HFF-Myc (cell line): ENCODE measurements around the gene PRR33.

ENCODE experiments used
- DNase-seq: peaks from one replicate; pipeline ENCODE4 v3.0.0-alpha.2; 2011; ENCODE audit warnings: low read depth; ENCODE audit errors: extremely low read depth
- H3K4me3 ChIP-seq: replicated peaks from 2 replicates; pipeline ENCODE4 v1.5.1; 2011; ENCODE audit warnings: low read depth, mild to moderate bottlenecking, control low read depth, low read length
- TF ChIP-seq, protein P1 (sequence below): IDR thresholded peaks from 2 replicates; pipeline ENCODE4 v1.5.1; 2012; ENCODE audit warnings: mild to moderate bottlenecking, low read depth, low read length, control low read depth; ENCODE audit errors: missing control alignments

Gene PRR33

DNA sequence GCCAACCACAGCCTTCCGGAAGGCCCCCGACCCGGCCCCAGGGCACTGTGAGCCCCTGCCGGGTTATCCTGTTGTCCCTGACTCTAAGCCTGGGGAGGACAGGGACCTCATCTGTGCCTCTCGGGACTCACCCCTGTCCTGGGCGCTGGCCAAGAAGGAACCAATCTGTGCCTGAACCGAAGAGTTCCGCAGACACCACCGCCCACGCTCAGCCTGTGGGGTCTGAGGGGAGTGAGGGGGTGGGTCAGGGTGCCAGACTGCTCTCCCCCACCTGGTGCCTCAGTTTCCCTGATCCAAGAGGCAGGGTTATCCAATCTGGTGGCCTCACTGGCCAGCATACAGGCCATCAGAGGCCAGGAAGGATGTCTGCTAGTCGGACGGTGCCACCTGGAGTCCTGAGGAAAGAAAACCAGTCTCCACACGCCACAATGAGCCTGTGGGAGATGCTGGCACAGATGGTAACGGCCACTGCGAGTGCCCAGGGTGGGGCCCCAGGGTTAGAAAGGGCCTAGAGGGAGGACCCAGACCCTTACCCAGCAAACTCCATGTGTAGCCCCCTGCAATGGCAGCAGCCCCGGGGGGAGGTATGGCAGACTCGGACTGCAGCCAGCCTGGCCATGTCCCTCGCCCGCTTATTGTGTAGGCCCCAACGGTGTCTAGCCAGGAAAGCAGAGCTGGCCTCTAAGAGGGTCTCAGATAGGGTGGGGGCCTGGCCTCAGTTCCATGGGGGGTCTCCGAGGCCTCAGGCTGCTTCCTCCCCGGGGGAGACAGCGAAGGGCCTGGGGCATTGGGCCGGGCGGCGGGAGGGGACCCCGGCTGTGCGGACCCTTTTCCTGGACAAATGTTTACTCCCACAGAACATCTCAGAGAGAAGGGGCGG, 27.0 kb upstream of the PRR33 start:
- TF ChIP-seq, protein P1, sequence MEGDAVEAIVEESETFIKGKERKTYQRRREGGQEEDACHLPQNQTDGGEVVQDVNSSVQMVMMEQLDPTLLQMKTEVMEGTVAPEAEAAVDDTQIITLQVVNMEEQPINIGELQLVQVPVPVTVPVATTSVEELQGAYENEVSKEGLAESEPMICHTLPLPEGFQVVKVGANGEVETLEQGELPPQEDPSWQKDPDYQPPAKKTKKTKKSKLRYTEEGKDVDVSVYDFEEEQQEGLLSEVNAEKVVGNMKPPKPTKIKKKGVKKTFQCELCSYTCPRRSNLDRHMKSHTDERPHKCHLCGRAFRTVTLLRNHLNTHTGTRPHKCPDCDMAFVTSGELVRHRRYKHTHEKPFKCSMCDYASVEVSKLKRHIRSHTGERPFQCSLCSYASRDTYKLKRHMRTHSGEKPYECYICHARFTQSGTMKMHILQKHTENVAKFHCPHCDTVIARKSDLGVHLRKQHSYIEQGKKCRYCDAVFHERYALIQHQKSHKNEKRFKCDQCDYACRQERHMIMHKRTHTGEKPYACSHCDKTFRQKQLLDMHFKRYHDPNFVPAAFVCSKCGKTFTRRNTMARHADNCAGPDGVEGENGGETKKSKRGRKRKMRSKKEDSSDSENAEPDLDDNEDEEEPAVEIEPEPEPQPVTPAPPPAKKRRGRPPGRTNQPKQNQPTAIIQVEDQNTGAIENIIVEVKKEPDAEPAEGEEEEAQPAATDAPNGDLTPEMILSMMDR, result no peak
- no peak for DNase-seq
- H3K4me3 ChIP-seq, result no peak overlapping the region

- TF ChIP-seq, protein P1, result peak; percentile 29
- DNase-seq, result no peak
These were observed 26.1 kb upstream of the PRR33 start for GRCh38 chr11:1917523-1918435.

DNA sequence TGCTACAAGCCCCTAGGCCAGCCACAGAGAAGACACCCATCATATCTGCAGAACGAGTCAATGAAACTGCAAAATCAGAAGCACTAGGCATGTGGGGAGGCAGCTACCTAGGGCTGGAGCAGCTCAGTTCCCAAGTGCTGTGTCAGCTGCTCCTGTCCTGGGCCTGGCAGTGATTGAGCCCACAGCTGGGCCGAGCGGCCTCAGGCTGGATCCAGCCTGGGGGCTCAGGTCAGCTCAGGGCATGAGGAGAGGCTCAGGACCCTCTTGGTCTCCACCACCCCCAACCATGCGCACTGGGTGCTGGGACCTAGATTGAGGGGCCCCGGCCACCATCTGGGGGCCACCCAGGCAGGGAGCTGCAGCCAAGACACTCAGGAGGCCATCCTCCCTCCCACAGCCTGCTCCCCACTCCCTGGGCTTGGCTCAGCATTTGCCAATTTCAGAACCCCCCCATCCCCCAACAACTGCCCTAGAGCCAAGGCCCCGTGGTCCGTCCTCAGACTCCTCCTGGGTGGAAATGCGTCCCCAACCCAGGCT, 25.4 kb upstream of the PRR33 start:
- no peak for DNase-seq
- TF ChIP-seq, protein P1, result no peak
- no peak overlapping the region for H3K4me3 ChIP-seq

More at GRCh38 chr11:1917523-1918435, 26.1 kb upstream of the PRR33 start:
- H3K4me3 ChIP-seq, result no peak overlapping the region

GRCh38 chr11:1916132-1916985, 24.7 kb upstream of the PRR33 start:
- H3K4me3 ChIP-seq, result no peak overlapping the region
- TF ChIP-seq, protein P1, result no peak
- no peak for DNase-seq

DNA sequence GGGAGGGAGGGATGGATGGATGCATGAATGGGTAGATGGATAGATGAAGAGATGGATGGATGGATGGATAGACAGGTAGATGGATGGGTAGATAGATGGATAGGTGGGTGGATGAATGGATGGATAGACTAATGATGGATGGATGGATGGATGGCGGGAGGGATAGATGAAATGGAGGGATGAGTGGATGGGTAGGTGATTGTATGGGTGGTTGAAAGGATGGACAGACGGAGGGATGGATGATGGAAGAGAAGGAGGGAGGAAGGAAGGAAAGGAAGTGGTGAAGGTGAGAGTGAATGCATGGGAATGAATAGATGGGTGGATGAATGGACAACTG, 24.1 kb upstream of the PRR33 start:
- TF ChIP-seq, protein P1, result no peak
- H3K4me3 ChIP-seq, result no peak overlapping the region
- no peak for DNase-seq
